Astrocyte of the spinal cord (primary cell): ENCODE measurements around the gene PID1.
A peak's percentile ranks its signal among the peaks of the same experiment; 100 is the strongest.

Source experiments
- DNase-seq: peaks from one replicate; pipeline ENCODE4 v3.0.0; 2011; ENCODE audit warnings: low read depth, low spot score
- H3K4me3 ChIP-seq: 2 replicates; pipeline ENCODE4 v1.5.1; 2011; ENCODE audit warnings: low read depth, mild to moderate bottlenecking, low read length, moderate library complexity
- CTCF ChIP-seq: IDR thresholded peaks from 2 replicates; pipeline ENCODE4 v1.5.1; 2012; ENCODE audit warnings: low read depth, mild to moderate bottlenecking, low read length, inconsistent platforms
- in situ Hi-C: cut with HindIII; loops from 2 replicates; pipeline ENCODE4 v1.10.0; 2017; ENCODE audit warnings: low sequenced_read_pairs

PID1 gene

GRCh38 chr2:229270551-229271410 lies at the start of gene PID1:
Gene PID1 (minus strand): TSS chr2:229271287. CDS start chr2:229271043, 244 bp downstream.
- TF ChIP-seq CTCF: no peak
- in situ Hi-C loops: no loop called here
- peak; percentile 42 for DNase-seq
- peak within 1 kb of the TSS; percentile 68 for H3K4me3 ChIP-seq

GRCh38 chr2:229319558-229319957 lies 48.5 kb upstream of the PID1 start:
- no peak overlapping the region for H3K4me3 ChIP-seq
- TF ChIP-seq CTCF: no peak
- no peak for DNase-seq
- in situ Hi-C loops: no loop called here

GRCh38 chr2:229314117-229314516 lies 43.0 kb upstream of the PID1 start:
- no peak for DNase-seq
- TF ChIP-seq CTCF: no peak
- in situ Hi-C loops: no loop called here
- no peak overlapping the region for H3K4me3 ChIP-seq

GRCh38 chr2:229313591-229313990 lies 42.5 kb upstream of the PID1 start:
- H3K4me3 ChIP-seq: no peak overlapping the region
- DNase-seq: peak; percentile 33
- in situ Hi-C loops: no loop called here
- no peak for TF ChIP-seq CTCF

- no peak for DNase-seq
- in situ Hi-C loops: no loop called here
- TF ChIP-seq CTCF: no peak
- H3K4me3 ChIP-seq: no peak overlapping the region
Observed at GRCh38 chr2:229301237-229301636, 30.1 kb upstream of the PID1 start.

GRCh38 chr2:229300790-229301189 lies 29.7 kb upstream of the PID1 start:
- TF ChIP-seq CTCF: no peak
- H3K4me3 ChIP-seq: no peak overlapping the region
- DNase-seq: no peak
- in situ Hi-C loops: no loop called here
